Measurements from ENCODE around the gene FAT1. TPM values are rescaled to one million over a fixed set of nuclear protein-coding genes. Genes with fewer than 3 reads are reported as not detected.

FAT1 gene
- total RNA-seq, 1 donor from 2014 or later: 106 TPM

DNA sequence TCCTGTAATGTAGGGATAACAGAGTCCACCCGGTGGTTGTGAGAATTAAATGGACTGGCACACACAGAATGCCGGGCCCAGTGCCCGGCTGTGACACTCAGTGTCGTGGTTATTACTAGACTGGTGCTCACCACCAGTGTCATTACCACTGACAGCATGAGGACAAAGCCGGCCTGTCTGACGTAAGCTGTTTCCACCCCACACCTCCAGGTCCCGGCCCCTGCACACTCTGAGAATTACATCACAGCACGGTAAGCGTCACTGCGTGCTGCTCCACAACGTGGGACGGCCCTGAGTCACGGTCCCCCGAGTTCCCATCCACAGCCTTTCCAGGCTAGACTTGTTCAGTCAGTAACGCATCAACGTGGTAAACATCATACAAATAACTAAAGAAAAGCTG is 22.9 kb downstream of the FAT1 start:
- intact Hi-C loops (cut with DNase I): no loop called here
- no peaks in the 10 kb centered on the region for H3K36me3 ChIP-seq
- peak overlapping the region; percentile 21 for H3K27ac ChIP-seq
- TF ChIP-seq, protein P1, sequence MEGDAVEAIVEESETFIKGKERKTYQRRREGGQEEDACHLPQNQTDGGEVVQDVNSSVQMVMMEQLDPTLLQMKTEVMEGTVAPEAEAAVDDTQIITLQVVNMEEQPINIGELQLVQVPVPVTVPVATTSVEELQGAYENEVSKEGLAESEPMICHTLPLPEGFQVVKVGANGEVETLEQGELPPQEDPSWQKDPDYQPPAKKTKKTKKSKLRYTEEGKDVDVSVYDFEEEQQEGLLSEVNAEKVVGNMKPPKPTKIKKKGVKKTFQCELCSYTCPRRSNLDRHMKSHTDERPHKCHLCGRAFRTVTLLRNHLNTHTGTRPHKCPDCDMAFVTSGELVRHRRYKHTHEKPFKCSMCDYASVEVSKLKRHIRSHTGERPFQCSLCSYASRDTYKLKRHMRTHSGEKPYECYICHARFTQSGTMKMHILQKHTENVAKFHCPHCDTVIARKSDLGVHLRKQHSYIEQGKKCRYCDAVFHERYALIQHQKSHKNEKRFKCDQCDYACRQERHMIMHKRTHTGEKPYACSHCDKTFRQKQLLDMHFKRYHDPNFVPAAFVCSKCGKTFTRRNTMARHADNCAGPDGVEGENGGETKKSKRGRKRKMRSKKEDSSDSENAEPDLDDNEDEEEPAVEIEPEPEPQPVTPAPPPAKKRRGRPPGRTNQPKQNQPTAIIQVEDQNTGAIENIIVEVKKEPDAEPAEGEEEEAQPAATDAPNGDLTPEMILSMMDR (IDR thresholded peaks at IDR 0.05): no peak
- peak; percentile 33 to 57 for ATAC-seq
- no peaks in the 10 kb centered on the region for H3K9me3 ChIP-seq
- peaks cover 20% of the 10 kb centered on the region for H3K4me1 ChIP-seq
- H3K4me3 ChIP-seq: no peak overlapping the region
- no peaks in the 10 kb centered on the region for H3K27me3 ChIP-seq (ENCODE audit: low read depth)
- no peak for DNase-seq

DNA sequence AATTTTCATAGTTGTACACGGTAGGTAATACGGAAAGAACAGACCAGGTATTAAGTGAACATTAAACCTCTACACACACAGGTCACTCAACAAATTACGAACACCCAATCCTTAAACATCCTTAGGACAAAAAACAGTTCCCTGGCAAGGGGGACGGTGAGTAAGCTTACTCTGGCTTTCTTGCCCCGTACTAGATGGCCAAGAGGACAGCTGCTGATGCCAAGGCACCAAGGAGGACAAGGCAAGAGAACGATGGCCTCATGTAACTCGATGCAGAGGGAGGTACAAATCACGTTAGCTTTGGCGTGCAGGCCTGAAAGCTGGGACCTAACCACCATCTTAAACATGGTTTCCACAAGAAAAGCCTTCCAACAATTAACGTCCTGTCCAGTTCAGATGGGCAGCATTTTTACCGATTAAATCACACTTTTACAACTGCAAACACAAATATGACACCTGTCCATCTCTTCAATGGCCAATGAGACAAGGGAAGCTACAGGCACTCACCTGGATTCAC is 23.7 kb downstream of the FAT1 start:
- DNase-seq: no peak

DNA sequence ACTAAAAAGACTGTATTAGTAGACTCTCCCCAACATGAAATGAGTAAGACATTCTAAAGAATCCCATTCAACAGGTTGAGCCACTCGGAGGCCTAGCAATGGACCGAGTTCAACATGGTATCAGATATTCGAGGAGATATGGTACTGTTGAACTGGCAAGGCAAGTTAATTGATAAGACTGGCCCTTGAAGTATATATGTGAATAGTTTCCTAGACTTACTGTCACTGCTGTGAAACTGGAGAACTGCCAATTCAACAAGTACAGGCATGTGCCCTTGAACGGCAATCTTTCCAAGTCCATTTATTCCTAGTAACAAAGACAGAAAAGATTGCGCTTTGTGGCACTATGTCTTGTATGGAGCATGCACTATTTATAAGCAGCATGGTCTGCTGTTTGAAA is 24.4 kb downstream of the FAT1 start:
- DNase-seq: no peak
- Histone ChIP-seq H3K9me3 (no peaks in the 10 kb centered on the region), H3K27me3 (ENCODE audit: low read depth) (no peaks in the 10 kb centered on the region), H3K36me3 (no peaks in the 10 kb centered on the region), H3K27ac (no peak overlapping the region), H3K4me3 (no peak overlapping the region), H3K4me1 (peaks cover 20% of the 10 kb centered on the region)
- TF ChIP-seq, protein P1 (IDR thresholded peaks at IDR 0.05): no peak
- intact Hi-C loops (cut with DNase I): no loop called here
- no peak for ATAC-seq

More for the DNA sequence above, 23.7 kb downstream of the FAT1 start:
- Histone ChIP-seq H3K9me3 (no peaks in the 10 kb centered on the region), H3K4me1 (peaks cover 20% of the 10 kb centered on the region), H3K27me3 (ENCODE audit: low read depth) (no peaks in the 10 kb centered on the region), H3K36me3 (no peaks in the 10 kb centered on the region), H3K4me3 (no peak overlapping the region), H3K27ac (no peak overlapping the region)
- no peak for ATAC-seq
- intact Hi-C loops (cut with DNase I): no loop called here
- TF ChIP-seq, protein P1 (IDR thresholded peaks at IDR 0.05): no peak

DNA sequence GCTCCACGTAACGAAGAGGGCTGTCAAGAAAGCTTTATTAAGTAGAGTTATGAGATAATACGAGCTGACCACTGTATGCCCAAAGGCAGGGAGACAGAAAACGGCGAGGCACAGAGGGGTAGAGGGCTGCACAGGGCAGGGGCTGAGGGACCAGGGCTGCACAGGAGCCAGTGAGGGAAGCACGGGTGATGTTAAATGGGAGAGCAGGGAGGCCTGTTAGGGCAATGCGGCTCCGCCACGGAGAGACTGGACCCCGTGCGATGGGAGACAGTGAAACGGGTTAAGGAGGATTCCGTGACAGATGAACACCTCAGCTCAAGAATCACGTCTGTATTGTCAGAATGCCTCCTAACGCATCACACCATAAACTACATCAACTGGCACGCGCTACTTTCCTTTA is 25.1 kb downstream of the FAT1 start:
- intact Hi-C loops (cut with DNase I): no loop called here
- H3K27me3 ChIP-seq (ENCODE audit: low read depth): no peaks in the 10 kb centered on the region
- H3K4me3 ChIP-seq: no peak overlapping the region
- no peak overlapping the region for H3K27ac ChIP-seq
- DNase-seq (no peak), ATAC-seq (no peak)
- H3K4me1 ChIP-seq: peaks cover 14% of the 10 kb centered on the region
- H3K36me3 ChIP-seq: no peaks in the 10 kb centered on the region
- H3K9me3 ChIP-seq: no peaks in the 10 kb centered on the region
- TF ChIP-seq, protein P1 (IDR thresholded peaks at IDR 0.05): no peak

DNA sequence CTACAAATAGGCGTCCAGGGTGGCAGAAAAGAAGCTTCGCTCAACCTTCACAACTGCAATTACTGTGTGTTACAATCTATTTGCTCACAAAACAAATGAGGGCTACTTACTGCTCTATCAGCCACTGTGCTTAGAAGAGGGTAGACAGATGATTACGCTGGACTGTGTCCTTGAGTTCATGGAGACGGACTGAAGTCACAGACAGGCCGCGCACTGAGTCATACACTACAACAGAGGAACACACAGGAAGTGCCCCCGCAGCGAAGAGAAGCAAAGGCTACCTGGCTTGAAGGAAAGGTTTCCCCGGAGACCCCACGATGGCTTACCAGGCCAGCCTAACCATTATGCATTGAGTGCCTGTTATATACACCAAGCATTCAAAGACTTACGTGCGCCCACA is 25.6 kb downstream of the FAT1 start:
- TF ChIP-seq, protein P1 (IDR thresholded peaks at IDR 0.05): no peak
- intact Hi-C loops (cut with DNase I): no loop called here
- Histone ChIP-seq H3K27me3 (ENCODE audit: low read depth) (no peaks in the 10 kb centered on the region), H3K36me3 (no peaks in the 10 kb centered on the region), H3K4me3 (no peak overlapping the region), H3K4me1 (peaks cover 16% of the 10 kb centered on the region), H3K9me3 (no peaks in the 10 kb centered on the region), H3K27ac (no peak overlapping the region)
- no peak for ATAC-seq
- no peak for DNase-seq

DNA sequence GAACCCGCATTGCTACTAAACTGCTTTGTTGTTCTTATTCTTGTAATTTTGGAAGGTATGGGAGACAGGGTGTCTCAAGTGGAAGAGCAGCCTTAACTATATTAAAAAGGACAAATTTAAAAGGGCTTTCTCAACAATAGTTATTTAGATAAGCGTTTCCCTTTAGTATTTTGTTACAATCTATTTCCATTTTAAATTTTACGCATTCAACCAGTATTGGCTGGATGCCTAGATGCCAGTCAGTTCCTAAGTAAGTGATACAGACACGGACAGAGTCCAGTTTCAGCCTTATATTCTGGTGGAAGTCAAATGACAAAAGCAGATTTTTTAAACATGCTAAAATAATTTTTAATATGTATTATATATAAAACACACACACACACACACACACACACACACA is 28.3 kb downstream of the FAT1 start:
- H3K36me3 ChIP-seq: no peaks in the 10 kb centered on the region
- no peaks in the 10 kb centered on the region for H3K9me3 ChIP-seq
- TF ChIP-seq, protein P1 (IDR thresholded peaks at IDR 0.05): no peak
- no peak for DNase-seq
- peaks cover 6% of the 10 kb centered on the region for H3K4me1 ChIP-seq
- intact Hi-C loops (cut with DNase I): no loop called here
- no peaks in the 10 kb centered on the region for H3K27me3 ChIP-seq (ENCODE audit: low read depth)
- no peak overlapping the region for H3K27ac ChIP-seq
- no peak overlapping the region for H3K4me3 ChIP-seq
- ATAC-seq: no peak

Measured in lower lobe of right lung (tissue), 2 donors.